GM21786 (cell line): ENCODE measurements around the gene C1orf226.

Experiments
- ATAC-seq: cut with Tn5 transposase; IDR thresholded peaks from one replicate; pipeline ENCODE4 v1.9.1; 2021; ENCODE audit not compliant: unreplicated experiment

The C1orf226 gene

DNA sequence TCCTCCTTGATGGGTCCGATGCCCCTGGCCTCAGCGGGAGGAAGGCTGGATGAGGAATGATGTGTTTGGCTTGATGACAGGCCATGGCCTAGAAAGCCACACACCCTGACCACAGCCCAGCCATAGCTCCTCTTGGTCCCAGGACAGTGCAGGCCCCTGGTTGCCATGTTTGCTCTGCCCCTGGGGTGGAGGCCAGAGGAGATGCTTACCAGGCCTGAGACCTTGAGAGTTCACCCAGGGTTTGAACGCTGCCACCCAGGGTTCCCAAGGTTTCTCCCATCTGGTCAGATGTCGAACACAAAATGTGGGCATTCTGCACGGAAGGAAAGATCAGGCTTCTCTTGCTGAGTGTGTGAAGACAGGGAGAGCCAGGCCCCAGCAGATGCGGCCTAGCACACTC lies 2.6 kb downstream of the C1orf226 start:
- no peak for ATAC-seq

DNA sequence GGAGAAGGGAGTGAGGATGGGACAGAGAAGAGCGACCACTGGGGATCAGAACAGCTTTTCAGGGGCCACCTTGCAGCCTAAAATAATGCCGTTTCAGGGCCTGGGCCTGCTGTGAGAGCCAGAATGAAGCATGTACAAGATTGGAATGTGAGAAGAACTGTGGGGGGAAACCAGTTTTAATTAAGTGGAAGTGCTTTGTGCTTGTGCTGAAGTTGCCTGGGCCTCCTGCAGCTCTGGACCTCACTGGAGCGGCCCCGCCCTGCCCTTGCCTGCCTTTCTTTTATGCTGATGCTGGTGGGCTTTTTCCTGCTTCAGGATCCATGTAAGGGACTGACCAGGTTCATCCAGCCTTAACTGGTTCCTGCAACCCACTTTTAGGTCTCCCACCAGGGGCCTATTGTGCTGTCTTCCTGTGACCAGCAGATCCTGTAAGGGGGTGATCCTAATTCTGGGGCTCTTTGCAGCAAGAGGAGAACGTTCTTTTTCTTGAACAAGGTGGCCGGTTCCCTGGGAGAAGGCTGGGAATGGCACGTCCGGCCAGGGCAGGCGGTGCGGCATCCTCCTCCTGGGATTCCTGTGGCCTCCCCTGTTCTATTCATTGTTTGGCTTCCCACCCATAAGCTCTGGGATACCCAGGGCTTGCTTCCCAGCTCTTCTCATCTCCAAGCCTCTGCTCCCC lies 3.2 kb downstream of the C1orf226 start:
- no peak for ATAC-seq

DNA sequence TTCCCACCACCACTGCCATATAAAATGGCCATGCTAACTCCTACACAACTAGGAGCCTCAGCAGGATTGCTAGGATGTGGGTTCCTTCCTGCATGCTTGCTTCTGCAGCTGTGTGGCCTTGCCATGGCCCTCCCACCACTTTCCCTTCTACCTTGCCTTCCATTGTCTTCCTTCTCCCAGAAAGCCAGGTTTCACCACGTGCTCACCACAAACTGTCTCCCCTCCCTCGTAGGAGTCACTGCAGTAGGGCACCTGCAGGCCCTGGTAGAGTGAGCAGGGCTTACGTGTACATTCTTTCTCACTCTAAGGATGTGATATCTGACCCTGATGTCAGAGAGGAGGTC lies 3.7 kb downstream of the C1orf226 start:
- ATAC-seq, result no peak

DNA sequence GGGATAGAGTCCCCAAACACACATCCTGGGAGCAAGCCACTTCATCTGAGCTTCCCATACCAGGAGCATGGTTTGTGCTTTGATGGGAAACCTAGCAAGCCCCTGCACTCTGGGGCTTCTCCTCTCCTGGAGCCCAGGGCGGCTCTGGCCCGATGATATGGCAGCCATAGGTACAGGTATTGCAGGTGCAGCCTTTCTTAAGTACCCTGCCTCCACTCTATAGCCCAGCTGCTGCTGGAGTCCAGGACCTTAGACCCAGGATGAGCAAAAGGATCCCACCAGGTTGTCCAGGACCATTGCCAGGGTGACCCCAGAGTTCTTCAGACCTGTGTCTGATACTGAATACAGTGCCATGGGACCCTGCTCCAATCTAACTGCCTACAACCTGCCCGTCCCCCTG lies 4.2 kb downstream of the C1orf226 start:
- ATAC-seq, result no peak

DNA sequence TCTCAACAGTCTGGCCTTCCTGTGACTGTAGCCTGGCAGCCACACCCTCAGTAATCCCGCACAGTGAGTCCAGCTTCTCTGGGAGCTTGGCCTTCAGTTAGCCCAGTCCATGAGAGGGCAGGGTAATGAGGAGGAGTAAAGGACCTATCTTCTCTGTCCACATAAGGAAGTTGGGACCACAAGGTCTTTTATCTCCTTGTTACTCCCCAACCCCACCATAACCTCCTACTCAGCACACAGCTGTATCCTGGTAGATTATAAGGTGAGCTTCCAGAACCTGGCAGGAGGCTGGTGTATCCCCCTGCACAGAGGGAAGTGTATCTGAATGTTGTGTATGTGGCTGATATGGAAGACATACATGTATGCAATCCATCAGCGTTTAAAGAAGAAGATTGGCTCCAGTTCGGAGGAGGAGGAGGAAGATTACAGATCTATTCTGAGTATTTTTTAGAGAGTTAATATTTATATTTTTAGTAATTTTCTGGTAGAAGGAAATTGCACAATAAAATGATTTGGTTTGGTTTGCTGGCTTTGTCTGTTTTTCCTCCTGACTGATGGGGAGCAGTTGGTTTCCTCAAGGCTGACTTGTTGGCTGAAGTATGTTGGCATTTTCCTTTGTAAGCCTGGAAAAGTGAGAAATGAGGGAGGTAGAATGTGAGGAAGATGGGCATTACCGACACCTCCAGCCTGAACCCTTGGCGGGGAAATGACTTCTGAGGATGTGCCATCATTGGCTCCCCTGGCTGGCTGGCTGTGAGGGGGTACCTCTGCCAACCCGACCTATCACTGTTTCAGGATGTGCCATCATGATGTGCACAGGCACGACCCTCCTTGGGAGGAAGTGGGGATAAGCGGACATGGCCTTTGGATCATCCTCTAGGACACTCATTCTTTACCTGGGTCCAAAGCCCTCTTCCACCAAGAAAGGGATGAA lies 5.0 kb downstream of the C1orf226 start:
- no peak for ATAC-seq

DNA sequence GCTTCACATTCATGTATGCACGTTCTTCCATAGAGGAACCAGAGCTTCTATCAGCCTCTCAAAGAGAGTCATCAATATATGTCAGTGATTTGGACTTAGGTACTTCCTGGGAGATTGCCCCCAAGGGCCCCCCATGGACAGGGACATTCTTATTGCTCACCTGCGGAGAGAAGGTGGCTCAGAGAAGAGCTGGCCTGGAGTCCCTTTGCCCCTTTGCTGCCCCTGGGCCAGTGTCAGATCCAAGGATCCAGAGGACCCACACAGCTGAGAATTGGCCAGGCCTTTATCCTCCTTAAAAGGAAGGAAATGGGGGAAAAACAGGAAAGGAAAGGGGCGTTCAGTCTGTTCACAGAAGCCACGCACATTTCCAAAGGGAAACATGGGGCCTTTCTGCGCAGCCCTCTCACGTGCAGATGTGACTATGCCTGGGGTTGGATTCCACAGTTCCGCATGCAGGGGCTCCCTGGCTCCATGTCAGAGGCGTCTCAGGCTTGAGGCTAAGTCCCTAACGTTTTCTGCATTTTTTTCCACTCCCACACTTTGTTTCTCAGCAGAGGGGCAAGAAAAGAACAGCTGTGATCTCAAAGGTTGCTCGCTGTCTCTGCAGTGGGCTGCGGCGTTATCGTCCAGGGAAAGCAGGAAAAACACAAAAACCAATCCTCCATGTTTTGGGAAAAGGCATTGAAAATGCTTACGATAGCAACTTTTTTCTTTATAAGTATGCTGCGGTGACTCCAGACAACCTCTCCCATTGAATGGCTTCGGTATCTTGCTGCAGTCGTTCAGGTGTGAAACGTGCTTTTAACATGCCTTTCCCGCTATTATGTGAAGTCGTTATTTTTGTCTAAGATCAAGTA lies 5.9 kb downstream of the C1orf226 start:
- ATAC-seq, result no peak

DNA sequence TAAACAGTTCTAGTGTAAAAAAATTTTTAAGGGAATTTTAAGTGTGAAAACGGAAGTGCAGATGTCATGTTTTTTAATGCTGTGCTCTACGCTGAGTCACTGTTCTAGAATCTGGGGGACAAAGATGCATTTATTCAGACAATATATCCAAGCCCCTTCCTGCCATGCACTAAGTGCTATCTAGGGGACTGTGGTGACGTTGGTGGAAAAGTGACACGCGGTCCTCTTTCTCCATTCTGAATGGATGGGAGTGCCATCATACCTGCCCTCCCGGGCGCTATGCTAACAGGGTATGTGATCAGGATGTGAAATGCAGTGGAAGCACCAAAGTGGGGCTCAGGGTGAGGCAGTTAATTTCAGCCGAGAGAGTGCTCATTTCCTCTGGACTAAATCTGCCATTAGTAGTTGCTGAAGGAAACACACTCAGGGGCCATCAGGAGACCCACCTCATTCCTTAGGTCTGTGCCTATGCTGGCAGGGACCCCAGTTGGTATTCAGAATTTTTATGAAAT lies 6.6 kb downstream of the C1orf226 start:
- ATAC-seq, result no peak

DNA sequence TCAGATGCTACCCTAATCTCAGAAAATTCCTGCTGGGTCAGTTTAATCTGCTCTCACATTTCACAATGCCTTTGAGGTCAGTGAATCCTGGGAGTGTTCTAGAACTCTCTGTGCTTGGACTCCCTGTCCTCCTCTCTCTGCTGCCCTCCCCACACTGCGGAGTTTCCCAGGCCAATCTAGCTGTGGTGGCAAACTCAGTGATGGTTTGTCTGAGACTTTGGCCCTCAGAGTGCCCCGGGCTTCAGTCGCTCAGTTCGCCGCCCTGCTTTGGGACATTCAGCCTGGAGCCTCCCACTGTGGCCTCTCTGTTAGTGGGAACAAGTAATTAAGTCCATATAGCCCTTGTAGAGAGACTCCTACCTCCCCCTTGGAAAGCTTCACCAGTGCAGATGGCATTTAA lies 7.1 kb downstream of the C1orf226 start:
- ATAC-seq, result no peak

DNA sequence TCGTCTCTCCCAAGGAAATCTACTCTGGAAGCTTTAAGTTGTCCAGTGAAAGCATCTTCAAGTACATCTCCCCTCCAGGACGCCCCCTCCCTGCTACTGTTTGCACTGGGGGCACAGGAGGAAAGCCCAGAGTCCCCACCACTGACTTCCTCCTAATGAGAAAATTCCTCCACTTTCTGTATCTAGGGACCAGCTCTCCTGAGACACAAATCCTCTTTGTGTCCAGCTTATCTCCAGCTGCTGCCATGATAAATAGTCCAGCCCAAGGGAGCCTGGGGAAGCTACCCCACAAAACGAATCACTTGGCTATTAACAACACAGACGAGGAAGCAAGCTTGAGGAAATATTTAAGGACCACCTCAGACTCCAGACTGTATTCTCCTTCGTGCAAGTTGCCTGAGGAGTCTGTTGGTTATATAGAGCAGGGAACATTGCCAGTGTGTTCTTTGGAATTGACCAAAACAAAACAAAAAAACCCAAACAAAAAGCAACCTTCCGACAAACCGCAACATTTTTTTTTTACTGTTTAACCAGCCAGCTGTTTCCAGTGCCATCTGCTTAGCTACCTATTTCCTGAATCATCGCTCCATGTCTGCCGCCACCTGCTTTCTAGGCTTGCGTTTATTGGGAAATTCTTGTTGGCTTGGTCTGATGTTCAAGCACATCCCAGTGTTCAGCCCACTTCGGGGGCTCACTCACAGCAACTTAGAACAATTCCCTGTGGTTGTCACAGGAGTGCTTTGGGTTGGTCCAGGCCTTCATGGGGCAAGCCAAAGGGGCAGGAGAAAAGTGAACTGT lies 7.7 kb downstream of the C1orf226 start:
- no peak for ATAC-seq

DNA sequence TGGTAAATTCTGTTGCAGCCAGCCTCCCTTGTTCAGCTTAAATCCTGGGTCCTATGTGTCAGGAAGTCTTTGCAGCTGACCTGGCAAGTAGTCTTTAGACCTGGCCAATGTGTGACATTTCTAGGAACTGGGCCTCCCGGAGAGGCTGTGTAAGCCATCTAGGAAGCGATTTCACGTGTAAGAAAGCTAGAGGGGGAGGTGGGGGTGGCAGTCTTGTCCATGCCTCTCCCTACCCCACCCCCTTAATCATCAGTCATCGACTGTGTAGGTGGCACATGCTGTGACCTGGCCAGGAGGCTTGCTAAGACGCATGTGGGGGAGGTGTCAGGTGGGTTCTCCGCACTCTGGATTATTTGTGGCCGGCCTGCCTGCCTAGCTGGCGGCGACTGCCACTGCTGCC lies 8.4 kb downstream of the C1orf226 start:
- ATAC-seq, result no peak

DNA sequence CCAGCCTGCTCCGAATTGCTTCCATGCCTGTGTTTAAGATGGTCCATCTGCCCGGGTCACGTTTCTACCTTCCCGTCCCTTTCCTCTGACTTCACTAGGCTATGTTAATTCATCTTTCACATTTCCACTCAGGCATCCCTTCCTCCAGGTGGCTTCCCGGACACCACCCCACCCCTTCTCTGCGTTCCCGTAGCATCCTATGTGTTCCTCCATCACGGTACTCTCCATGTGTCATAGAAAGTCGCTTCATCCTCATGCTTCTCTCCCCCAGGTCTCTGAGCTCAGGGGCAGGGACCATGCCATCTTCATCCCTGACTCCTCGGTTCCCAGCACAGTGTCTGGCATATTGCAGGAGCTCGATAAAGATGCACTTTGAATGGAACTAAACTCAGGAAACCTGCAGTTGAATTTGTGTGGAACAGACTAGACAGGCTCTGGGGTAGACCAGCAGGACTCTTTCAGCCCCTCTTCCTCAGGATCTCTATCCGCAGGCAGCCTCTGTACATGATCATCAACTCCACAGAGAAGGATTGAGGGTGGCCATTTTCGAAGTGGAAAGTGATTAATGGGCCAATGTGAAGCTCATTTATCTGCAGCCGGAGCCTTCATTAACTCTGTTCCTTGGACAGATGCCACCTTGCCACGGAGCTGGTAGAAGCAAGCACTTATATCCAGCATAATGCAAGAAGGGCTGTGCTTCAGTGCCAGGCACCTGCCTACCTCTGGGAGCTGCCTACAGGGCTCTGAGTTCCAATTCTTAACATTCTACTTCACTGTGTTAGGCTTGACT lies 9.1 kb downstream of the C1orf226 start:
- ATAC-seq, result no peak

DNA sequence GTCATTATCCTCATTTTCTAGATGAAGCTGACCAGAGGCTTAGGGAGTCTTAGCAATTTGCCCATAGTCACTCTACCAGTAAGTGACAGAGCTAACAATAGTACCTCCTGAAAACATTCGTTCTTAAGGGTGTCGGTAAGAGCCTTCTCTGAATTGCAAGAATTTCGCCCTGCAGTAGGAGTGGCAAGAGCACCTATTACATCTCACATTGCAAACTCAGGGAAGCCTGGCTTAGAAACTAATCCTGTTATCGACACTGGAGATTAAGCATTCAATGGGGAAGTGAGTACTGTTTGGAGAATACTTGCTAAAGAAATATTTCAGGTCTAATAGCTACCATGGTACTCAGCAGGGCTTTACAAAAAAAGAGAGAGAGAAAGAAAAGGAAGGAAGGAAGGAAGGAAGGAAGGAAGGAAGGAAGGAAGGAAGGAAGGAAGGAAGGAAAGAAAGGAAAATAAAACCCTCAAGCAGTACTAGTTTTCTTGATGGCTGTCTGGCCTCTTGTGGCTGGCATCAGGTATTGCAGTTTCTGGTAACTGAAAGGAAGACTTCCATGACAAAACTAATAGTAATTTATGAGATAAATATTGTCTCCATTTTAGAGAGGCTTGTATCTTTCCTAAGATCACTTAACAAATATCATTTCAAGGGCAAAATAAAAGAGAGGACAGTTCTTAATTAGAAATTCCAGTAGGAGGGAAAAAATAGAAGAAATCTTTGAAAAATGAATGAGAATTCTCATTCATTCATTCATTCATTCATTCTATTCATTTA lies 10.4 kb downstream of the C1orf226 start:
- no peak for ATAC-seq

DNA sequence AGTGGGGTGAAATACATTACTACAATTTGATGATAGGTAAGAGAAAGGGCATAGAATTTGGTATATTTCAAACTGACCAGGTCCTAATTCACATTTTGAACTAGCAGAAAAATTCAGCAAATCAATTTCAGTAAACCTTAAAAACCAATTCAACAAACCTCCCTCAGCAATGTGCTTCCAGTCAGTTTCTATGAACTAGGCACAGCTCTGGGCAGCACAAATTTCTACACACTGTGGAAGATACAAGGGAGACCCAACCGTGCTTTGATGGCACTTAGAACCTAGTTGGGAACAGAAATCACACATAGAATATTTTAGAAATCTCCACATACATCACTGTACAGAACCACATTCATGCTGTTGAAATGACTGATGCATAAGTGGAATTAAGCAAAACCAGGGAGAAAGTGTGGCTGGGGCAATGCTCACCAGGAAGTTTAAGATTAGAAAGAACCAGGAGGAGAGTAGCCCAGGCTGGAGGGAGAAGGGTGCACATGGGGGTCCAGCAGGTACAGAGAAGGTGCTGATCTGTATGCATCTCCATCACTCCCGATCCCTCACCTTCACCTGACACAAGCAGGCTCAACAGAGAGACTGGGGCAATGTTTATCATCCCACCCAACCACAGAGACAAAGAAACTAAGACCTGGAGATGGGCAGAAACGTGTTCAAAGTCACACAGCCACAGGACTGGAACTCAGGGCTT lies 14.8 kb downstream of the C1orf226 start:
- no peak for ATAC-seq

DNA sequence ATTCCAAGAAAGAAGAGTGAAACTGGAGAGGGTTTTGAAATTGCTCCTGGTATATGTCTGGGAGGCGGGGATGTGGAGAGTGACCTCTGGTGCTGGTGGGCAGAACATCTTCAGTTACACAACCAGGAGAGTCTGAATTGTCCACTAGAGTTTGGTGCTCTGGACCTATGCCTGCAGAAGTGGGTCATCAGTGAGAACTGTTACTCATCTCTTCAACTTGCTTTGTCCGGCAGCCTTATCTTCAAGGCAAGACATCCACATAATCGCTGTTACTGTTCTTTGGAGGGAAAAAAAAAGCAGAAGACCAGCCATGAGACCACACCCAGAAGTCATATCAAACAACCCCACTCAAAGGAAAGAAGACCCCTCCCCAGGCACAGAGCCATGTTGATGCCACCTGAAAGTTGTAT lies 15.5 kb downstream of the C1orf226 start:
- no peak for ATAC-seq

DNA sequence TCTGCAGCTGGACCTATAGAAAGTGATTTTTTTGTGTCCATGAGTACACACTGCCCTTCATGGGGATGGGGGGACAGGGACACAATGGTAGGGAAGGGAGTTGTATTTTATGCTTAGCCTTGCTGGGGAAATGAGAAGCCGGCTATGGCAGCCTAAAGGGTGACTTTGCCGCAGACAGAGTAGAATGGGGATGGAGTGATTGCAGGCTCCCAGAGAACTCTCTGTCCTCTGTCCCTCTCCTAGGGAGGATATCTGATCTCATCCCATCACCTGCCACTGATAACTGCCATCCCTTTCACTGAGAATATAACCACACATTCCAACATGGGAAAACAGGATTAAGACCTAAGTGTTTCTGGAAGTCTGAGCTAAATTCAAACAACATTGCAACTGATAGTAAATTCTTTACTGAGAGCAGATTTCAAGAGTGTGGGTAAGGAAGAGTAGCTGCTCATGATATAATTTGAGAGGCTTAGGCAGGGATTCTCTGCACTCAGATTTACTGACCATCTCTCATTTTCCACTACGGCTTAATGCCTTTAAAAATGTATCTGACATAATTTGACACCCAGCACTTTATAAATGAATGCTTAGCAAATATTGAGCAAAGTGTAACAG lies 16.5 kb downstream of the C1orf226 start:
- no peak for ATAC-seq

DNA sequence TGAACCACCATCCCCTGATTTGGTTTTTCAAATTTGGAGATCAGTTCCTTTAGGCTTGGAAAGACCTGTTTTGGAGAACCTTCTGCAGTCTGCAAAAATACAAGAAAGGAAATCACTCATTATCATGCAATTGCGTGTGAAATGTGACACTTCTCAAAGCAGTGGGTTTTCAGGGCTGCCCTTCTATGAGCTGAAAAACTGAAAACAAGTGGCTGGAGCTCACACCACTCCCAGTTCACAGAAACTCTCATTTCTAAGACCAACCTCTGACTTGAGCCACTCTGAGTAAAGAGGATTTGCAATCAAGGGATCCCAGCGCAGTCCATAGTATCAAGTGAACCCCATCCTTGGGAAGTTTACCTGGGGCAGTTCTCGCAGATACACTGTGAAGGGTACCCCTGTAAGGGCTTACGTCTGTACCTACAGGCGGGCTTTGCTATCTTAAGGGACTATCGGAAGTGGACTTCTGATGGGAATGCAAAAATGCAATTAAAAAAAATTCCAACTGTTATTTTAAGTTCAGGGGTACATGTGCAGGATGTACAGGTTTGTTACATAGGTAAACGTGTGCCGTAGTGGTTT lies 17.6 kb downstream of the C1orf226 start:
- ATAC-seq, result no peak

DNA sequence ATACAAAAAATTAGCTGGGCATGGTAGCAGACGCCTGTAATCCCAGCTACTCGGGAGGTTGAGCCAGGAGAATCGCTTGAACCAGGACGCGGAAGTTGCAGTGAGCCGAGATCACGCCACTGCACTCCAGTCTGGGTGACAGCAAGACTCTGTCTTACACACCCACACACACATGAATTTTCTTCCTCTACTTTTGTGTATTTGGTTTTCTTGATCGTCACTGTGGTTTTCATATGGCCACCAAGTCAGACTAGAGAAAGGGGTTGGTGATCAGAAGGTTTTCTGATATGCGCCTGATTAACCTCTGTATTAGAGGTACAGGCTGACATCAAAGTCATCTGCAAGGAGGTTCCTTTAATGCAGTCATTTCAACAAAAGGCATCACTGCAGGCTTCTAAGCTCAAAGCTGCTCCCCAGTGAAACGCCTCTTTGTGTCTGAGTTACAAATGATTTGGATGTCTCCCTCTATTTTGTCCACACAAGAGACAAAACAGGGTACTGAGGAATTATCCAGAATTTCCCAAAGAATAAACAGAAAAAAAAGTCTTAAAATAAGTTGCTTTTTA lies 19.3 kb downstream of the C1orf226 start:
- ATAC-seq, result no peak
